GM19463 (cell line): Measurements from ENCODE around the gene ORC5.
"Not testable (repeated sequence)": the region's sequence is repeated elsewhere in the genome, so short reads cannot be mapped to it uniquely, and the experiment has no call there.

Source experiments
- ATAC-seq: cut with Tn5 transposase; IDR thresholded peaks from one replicate; pipeline ENCODE4 v1.9.1; 2021; ENCODE audit warnings: mild to moderate bottlenecking, moderate library complexity; ENCODE audit not compliant: unreplicated experiment

ORC5 gene

GRCh38 chr7:104207731-104208420 lies at the start of gene ORC5:
Gene ORC5 (minus strand): TSS chr7:104208013. CDS start chr7:104207904, 109 bp downstream.
- peak; percentile 100 for ATAC-seq

- no peak for ATAC-seq
Measured at GRCh38 chr7:104255616-104256015, 47.8 kb upstream of the ORC5 start.

GRCh38 chr7:104255194-104255593 lies 47.4 kb upstream of the ORC5 start:
- no peak for ATAC-seq

GRCh38 chr7:104254696-104255095 lies 46.9 kb upstream of the ORC5 start:
- no peak for ATAC-seq

GRCh38 chr7:104252409-104253134 lies 44.8 kb upstream of the ORC5 start:
- ATAC-seq, result no peak

- ATAC-seq, result no peak
Measured at GRCh38 chr7:104242638-104243037, 34.8 kb upstream of the ORC5 start.

GRCh38 chr7:104241538-104242209 lies 33.9 kb upstream of the ORC5 start:
- no peak for ATAC-seq

GRCh38 chr7:104241135-104241534 lies 33.3 kb upstream of the ORC5 start:
- no peak for ATAC-seq

- no peak for ATAC-seq
Measured at GRCh38 chr7:104240401-104240800, 32.6 kb upstream of the ORC5 start.

- not testable (repeated sequence) for ATAC-seq
Measured at GRCh38 chr7:104234990-104235389, 27.2 kb upstream of the ORC5 start.

GRCh38 chr7:104231054-104232046 lies 23.5 kb upstream of the ORC5 start:
- ATAC-seq, result peak; percentile 92

- ATAC-seq, result no peak
Measured at GRCh38 chr7:104230606-104231005, 22.8 kb upstream of the ORC5 start.

- ATAC-seq, result no peak
Measured at GRCh38 chr7:104228442-104228841, 20.6 kb upstream of the ORC5 start.

GRCh38 chr7:104225451-104225850 lies 17.6 kb upstream of the ORC5 start:
- no peak for ATAC-seq

- ATAC-seq, result no peak
Measured at GRCh38 chr7:104217620-104218019, 9.8 kb upstream of the ORC5 start.

GRCh38 chr7:104209063-104209462 lies 1.2 kb upstream of the ORC5 start:
- no peak for ATAC-seq

GRCh38 chr7:104208421-104208780 lies 588 bp upstream of the ORC5 start:
- no peak for ATAC-seq

- ATAC-seq, result peak; percentile 15
Measured at GRCh38 chr7:104207348-104207730, 474 bp downstream of the ORC5 start.

- ATAC-seq, result no peak
Measured at GRCh38 chr7:104206841-104207240, 972 bp downstream of the ORC5 start.

- ATAC-seq, result no peak
Measured at GRCh38 chr7:104198673-104199278, 9.0 kb downstream of the ORC5 start.
